ENCODE data around the gene KIAA1549.

DNA sequence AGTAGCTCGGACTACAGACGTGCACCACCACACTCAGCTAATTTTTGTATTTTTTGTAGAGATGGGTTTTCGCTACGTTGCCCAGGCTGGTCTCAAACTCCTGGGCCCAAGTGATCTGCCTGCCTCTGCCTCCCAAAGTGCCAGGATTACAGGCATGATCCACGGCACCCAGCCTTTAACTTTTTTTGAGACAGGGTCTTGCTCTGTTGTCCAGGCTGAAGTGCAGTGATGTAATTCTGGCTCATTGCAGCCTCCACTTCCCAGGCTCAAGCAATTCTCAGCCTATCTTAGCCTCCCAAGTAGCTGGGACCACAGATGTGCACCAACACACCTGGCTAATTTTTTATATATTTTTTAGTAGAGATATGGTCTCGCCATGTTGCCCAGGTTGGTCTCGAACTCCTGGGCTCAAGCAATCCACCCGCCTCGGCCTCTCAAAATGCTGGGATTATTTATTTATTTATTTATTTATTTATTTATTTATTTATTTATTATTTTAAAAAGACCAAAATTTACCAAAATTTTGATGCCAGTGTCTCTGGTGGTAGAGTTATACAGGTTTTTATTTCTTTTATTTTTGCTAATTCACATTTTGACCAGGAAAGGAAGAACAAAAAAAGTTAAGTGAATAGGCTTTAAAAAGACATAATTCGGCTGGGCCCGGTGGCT lies 158.2 kb downstream of the KIAA1549 start:
- TF ChIP-seq, protein P1, sequence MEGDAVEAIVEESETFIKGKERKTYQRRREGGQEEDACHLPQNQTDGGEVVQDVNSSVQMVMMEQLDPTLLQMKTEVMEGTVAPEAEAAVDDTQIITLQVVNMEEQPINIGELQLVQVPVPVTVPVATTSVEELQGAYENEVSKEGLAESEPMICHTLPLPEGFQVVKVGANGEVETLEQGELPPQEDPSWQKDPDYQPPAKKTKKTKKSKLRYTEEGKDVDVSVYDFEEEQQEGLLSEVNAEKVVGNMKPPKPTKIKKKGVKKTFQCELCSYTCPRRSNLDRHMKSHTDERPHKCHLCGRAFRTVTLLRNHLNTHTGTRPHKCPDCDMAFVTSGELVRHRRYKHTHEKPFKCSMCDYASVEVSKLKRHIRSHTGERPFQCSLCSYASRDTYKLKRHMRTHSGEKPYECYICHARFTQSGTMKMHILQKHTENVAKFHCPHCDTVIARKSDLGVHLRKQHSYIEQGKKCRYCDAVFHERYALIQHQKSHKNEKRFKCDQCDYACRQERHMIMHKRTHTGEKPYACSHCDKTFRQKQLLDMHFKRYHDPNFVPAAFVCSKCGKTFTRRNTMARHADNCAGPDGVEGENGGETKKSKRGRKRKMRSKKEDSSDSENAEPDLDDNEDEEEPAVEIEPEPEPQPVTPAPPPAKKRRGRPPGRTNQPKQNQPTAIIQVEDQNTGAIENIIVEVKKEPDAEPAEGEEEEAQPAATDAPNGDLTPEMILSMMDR (optimal IDR thresholded peaks at IDR 0.05 in 1 of 3, IDR thresholded peaks at IDR 0.05 in 1 of 3, conservative IDR thresholded peaks at IDR 0.05 in 1 of 3; ENCODE audit: extremely low read depth in 1 of 3, insufficient read depth in 2 of 3, low read length in 3 of 3) = no peak
- no peak for TF ChIP-seq EZH2 (IDR thresholded peaks at IDR 0.05; ENCODE audit: low read length)

All from keratinocyte (primary cell).